ENCODE results near the gene CCDC88C. TPM values are rescaled to one million over a fixed set of nuclear protein-coding genes. Genes with fewer than 3 reads are reported as not detected.
A peak's percentile ranks its signal among the peaks of the same experiment; 100 is the strongest.

CCDC88C gene
- total RNA-seq, 2 experiments from 2014 or later = 151 to 214 TPM

GRCh38 chr14:91358654-91359220 lies 58.9 kb downstream of the CCDC88C start:
- no peak overlapping the region for H3K4me3 Mint-ChIP-seq
- no peak for ATAC-seq
- H3K9me3 Mint-ChIP-seq (ENCODE audit: low read depth) = no peaks in the 10 kb centered on the region
- H3K4me1 Mint-ChIP-seq = peaks cover 75% of the 10 kb centered on the region
- H3K27me3 Mint-ChIP-seq = no peaks in the 10 kb centered on the region
- DNase-seq = no peak
- CTCF ChIA-PET = interaction anchor here (1.6 to 10.7 kb wide), 2 partner anchors 9 to 14 kb away, joined by 7 to 238 read pairs; no protein-coding TSS in a partner anchor
- peak overlapping the region; percentile 39 for H3K27ac Mint-ChIP-seq
- H3K36me3 Mint-ChIP-seq = peaks cover 33% of the 10 kb centered on the region

- no peaks in the 10 kb centered on the region for H3K9me3 Mint-ChIP-seq (ENCODE audit: low read depth)
- ATAC-seq (no peak), DNase-seq (no peak)
- CTCF ChIA-PET = interaction anchor here (1.0 to 10.7 kb wide), 3 partner anchors 14 to 53 kb away, joined by 3 to 238 read pairs (median 5); no protein-coding TSS in a partner anchor
- H3K27me3 Mint-ChIP-seq = no peaks in the 10 kb centered on the region
- peak overlapping the region; percentile 29 for H3K27ac Mint-ChIP-seq
- peaks cover 38% of the 10 kb centered on the region for H3K36me3 Mint-ChIP-seq
- no peak overlapping the region for H3K4me3 Mint-ChIP-seq
- peaks cover 79% of the 10 kb centered on the region for H3K4me1 Mint-ChIP-seq
Measured at GRCh38 chr14:91358025-91358319, 59.6 kb downstream of the CCDC88C start.

- H3K27ac Mint-ChIP-seq = peak overlapping the region; percentile 29
- peaks cover 83% of the 10 kb centered on the region for H3K4me1 Mint-ChIP-seq
- no peak for DNase-seq
- H3K9me3 Mint-ChIP-seq (ENCODE audit: low read depth) = no peaks in the 10 kb centered on the region
- no peak for ATAC-seq
- CTCF ChIA-PET = interaction anchor here (1.0 to 10.7 kb wide), 7 partner anchors 15 to 70 kb away, joined by 3 to 238 read pairs (median 5); partner anchors contain the start of gene CCDC88C
- peaks cover 41% of the 10 kb centered on the region for H3K36me3 Mint-ChIP-seq
- no peaks in the 10 kb centered on the region for H3K27me3 Mint-ChIP-seq
- no peak overlapping the region for H3K4me3 Mint-ChIP-seq
Measured at GRCh38 chr14:91357272-91358024, 60.2 kb downstream of the CCDC88C start.

- ATAC-seq (peak; percentile 11), DNase-seq (peak; percentile 44)
- peak overlapping the region; percentile 75 for H3K4me3 Mint-ChIP-seq
- CTCF ChIA-PET = interaction anchor here (0.8 to 10.7 kb wide), 16 partner anchors 16 to 71 kb away, joined by 3 to 238 read pairs (median 4); partner anchors contain the start of gene CCDC88C
- peak overlapping the region; percentile 94 for H3K27ac Mint-ChIP-seq
- no peaks in the 10 kb centered on the region for H3K27me3 Mint-ChIP-seq
- H3K36me3 Mint-ChIP-seq = peaks cover 39% of the 10 kb centered on the region
- H3K9me3 Mint-ChIP-seq (ENCODE audit: low read depth) = no peaks in the 10 kb centered on the region
- peaks cover 88% of the 10 kb centered on the region for H3K4me1 Mint-ChIP-seq
Measured at GRCh38 chr14:91356181-91356763, 61.3 kb downstream of the CCDC88C start.

GRCh38 chr14:91354979-91355685 lies 62.5 kb downstream of the CCDC88C start:
- peak; percentile 80 for DNase-seq
- ATAC-seq = peak; percentile 24
- CTCF ChIA-PET = interaction anchor here (0.7 to 10.7 kb wide), 19 partner anchors 9 to 70 kb away, joined by 3 to 238 read pairs (median 5); partner anchors contain the start of gene CCDC88C
- Mint-ChIP-seq H3K36me3 (peaks cover 34% of the 10 kb centered on the region), H3K27ac (peak overlapping the region; percentile 94), H3K4me1 (peaks cover 92% of the 10 kb centered on the region), H3K9me3 (ENCODE audit: low read depth) (no peaks in the 10 kb centered on the region), H3K27me3 (no peaks in the 10 kb centered on the region), H3K4me3 (peak overlapping the region; percentile 75)

GRCh38 chr14:91354221-91354916 lies 63.3 kb downstream of the CCDC88C start:
- peak overlapping the region; percentile 75 for H3K4me3 Mint-ChIP-seq
- peaks cover 31% of the 10 kb centered on the region for H3K36me3 Mint-ChIP-seq
- peak overlapping the region; percentile 94 for H3K27ac Mint-ChIP-seq
- no peaks in the 10 kb centered on the region for H3K27me3 Mint-ChIP-seq
- DNase-seq (peak; percentile 70), ATAC-seq (no peak)
- CTCF ChIA-PET = interaction anchor here (0.7 to 10.7 kb wide), 16 partner anchors 8 to 181 kb away, joined by 3 to 238 read pairs (median 6); partner anchors contain the start of gene CCDC88C
- H3K4me1 Mint-ChIP-seq = peaks cover 96% of the 10 kb centered on the region
- no peaks in the 10 kb centered on the region for H3K9me3 Mint-ChIP-seq (ENCODE audit: low read depth)

GRCh38 chr14:91352728-91353692 lies 64.6 kb downstream of the CCDC88C start:
- Mint-ChIP-seq H3K36me3 (peaks cover 31% of the 10 kb centered on the region), H3K27ac (peak overlapping the region; percentile 97), H3K27me3 (no peaks in the 10 kb centered on the region), H3K4me1 (peaks cover 96% of the 10 kb centered on the region), H3K4me3 (no peak overlapping the region), H3K9me3 (ENCODE audit: low read depth) (no peaks in the 10 kb centered on the region)
- CTCF ChIA-PET = interaction anchor here (1.3 to 10.7 kb wide), 8 partner anchors 10 to 64 kb away, joined by 3 to 238 read pairs (median 44); partner anchors contain the start of gene CCDC88C
- ATAC-seq (no peak), DNase-seq (no peak)

- H3K27me3 Mint-ChIP-seq = no peaks in the 10 kb centered on the region
- peak overlapping the region; percentile 97 for H3K27ac Mint-ChIP-seq
- peaks cover 36% of the 10 kb centered on the region for H3K36me3 Mint-ChIP-seq
- ATAC-seq (no peak), DNase-seq (peak; percentile 40)
- H3K9me3 Mint-ChIP-seq (ENCODE audit: low read depth) = no peaks in the 10 kb centered on the region
- CTCF ChIA-PET = interaction anchor here (0.8 to 10.7 kb wide), 8 partner anchors 9 to 66 kb away, joined by 3 to 238 read pairs (median 17); partner anchors contain the start of gene CCDC88C
- H3K4me3 Mint-ChIP-seq = peak overlapping the region; percentile 71
- H3K4me1 Mint-ChIP-seq = peaks cover 96% of the 10 kb centered on the region
Measured at GRCh38 chr14:91352053-91352452, 65.6 kb downstream of the CCDC88C start.

GRCh38 chr14:91351512-91351862 lies 66.1 kb downstream of the CCDC88C start:
- Mint-ChIP-seq H3K4me3 (peak overlapping the region; percentile 71), H3K36me3 (peaks cover 40% of the 10 kb centered on the region), H3K27me3 (no peaks in the 10 kb centered on the region), H3K4me1 (peaks cover 97% of the 10 kb centered on the region), H3K27ac (peak overlapping the region; percentile 97), H3K9me3 (ENCODE audit: low read depth) (no peaks in the 10 kb centered on the region)
- DNase-seq (no peak), ATAC-seq (no peak)
- CTCF ChIA-PET = interaction anchor here (0.6 to 10.7 kb wide), 14 partner anchors 12 to 690 kb away, joined by 3 to 238 read pairs (median 5); partner anchors contain the start of gene CCDC88C

GRCh38 chr14:91350813-91351511 lies 66.7 kb downstream of the CCDC88C start:
- ATAC-seq (peak; percentile 74), DNase-seq (peak; percentile 90)
- Mint-ChIP-seq H3K4me1 (peaks cover 96% of the 10 kb centered on the region), H3K27ac (peak overlapping the region; percentile 97), H3K9me3 (ENCODE audit: low read depth) (no peaks in the 10 kb centered on the region), H3K4me3 (peak overlapping the region; percentile 71), H3K27me3 (no peaks in the 10 kb centered on the region), H3K36me3 (peaks cover 38% of the 10 kb centered on the region)
- CTCF ChIA-PET = interaction anchor here (0.6 to 10.7 kb wide), 19 partner anchors 8 to 690 kb away, joined by 3 to 238 read pairs (median 4); partner anchors contain the start of gene CCDC88C

- Mint-ChIP-seq H3K9me3 (ENCODE audit: low read depth) (no peaks in the 10 kb centered on the region), H3K27ac (peak overlapping the region; percentile 97), H3K27me3 (no peaks in the 10 kb centered on the region), H3K4me1 (peaks cover 94% of the 10 kb centered on the region), H3K36me3 (peaks cover 38% of the 10 kb centered on the region), H3K4me3 (peak overlapping the region; percentile 71)
- ATAC-seq (peak; percentile 6), DNase-seq (peak; percentile 60)
- CTCF ChIA-PET = interaction anchor here (0.7 to 10.7 kb wide), 19 partner anchors 9 to 173 kb away, joined by 3 to 238 read pairs (median 4); partner anchors contain the start of genes CCDC88C and GPR68
Measured at GRCh38 chr14:91350483-91350812, 67.2 kb downstream of the CCDC88C start.

All from activated CD8-positive, alpha-beta memory T cell treated with anti-CD3 and anti-CD28 coated beads, Interleukin-2, amount 10 ng/mL, durations not matched to agents 7 days and 5 days (primary cell).